H1 (cell line): Measurements from ENCODE around the gene PA2G4. TPM values are rescaled to one million over a fixed set of nuclear protein-coding genes. Genes with fewer than 3 reads are reported as not detected.

Experiments
- BACH1 ChIP-seq: IDR thresholded peaks from 2 replicates; pipeline ENCODE4 v1.6.1; 2012; ENCODE audit warnings: low read length, improper control_type of control experiment
- CBX5 ChIP-seq: fragments of 300-800, 300-1000 bp; sonication (generic); IDR thresholded peaks from 2 replicates; pipeline ENCODE4 v1.7.1; 2016; ENCODE audit warnings: antibody characterized with exemption, low read length, low read depth
- CHD7 ChIP-seq: fragments of 300-600 bp; sonication (generic); IDR thresholded peaks from 2 replicates; pipeline ENCODE4 v1.7.1; 2012; ENCODE audit warnings: low read length, moderate library complexity, mild to moderate bottlenecking, inconsistent platforms; ENCODE audit not compliant: insufficient replicate concordance
- MAX ChIP-seq: IDR thresholded peaks from 2 replicates; pipeline ENCODE4 v1.6.1; 2012; ENCODE audit warnings: inconsistent platforms
- RFX5 ChIP-seq: IDR thresholded peaks from 2 replicates; pipeline ENCODE4 v1.6.1; 2011; ENCODE audit warnings: low read depth, low read length, improper control_type of control experiment, borderline replicate concordance
- SRF ChIP-seq: IDR thresholded peaks from 2 replicates; pipeline ENCODE4 v1.6.1; 2011; ENCODE audit warnings: mild to moderate bottlenecking, low read depth, low read length, moderate library complexity
- SUZ12 ChIP-seq: fragments of 200-600 bp; sonication (generic); IDR thresholded peaks from 2 replicates; pipeline ENCODE4 v1.6.1; 2012; ENCODE audit warnings: mild to moderate bottlenecking, inconsistent platforms, low read length, moderate library complexity, mixed read lengths
- ZNF274 ChIP-seq: IDR thresholded peaks from 2 replicates; pipeline ENCODE4 v1.7.0; 2012; ENCODE audit warnings: low read length, borderline replicate concordance; ENCODE audit errors: extremely low read depth
- polyA plus RNA-seq, 7 experiments: library from polyadenylated mRNA; depleted of rRNA in 3 of 7; stranded (reverse) in 5 of 7; unstranded in 2 of 7; fragments of >200 nt in 5 of 7; fragments of 200-250 nt in 2 of 7; gene quantifications; 1 replicate in 5 of 7; 2 replicates in 1 of 7; 4 replicates in 1 of 7; pipeline versions ENCODE4 v1.2.1 to v1.2.3, GENCODE V29; 2011 to 2013; ENCODE audit warnings: missing spikeins in 2 of 7, mixed read lengths in 2 of 7
- total RNA-seq: library from RNA; stranded (reverse); fragmentation: NEBNext Ultra II Directional; extraction: Animal tissue kit (Norgen Biotek cat#: 25700); gene quantifications from 2 replicates; pipeline ENCODE4 v1.2.1, GENCODE V29; 2021

Gene PA2G4
- total and polyA plus RNA-seq, 2 of the 8 experiments (the other 6 are each of a cell fraction or from before 2014, with no cell fraction given): 159 to 242 TPM

- TF ChIP-seq CHD7 (no peak), SUZ12 (no peak), SRF (no peak), MAX (no peak), RFX5 (no peak), BACH1 (no peak), CBX5 (no peak), ZNF274 (no peak)
Measured at GRCh38 chr12:56086608-56087007, 17.8 kb upstream of the PA2G4 start (continued).
